ENCODE results near the gene SLC10A4. TPM values are rescaled to one million over a fixed set of nuclear protein-coding genes. Genes with fewer than 3 reads are reported as not detected.

SLC10A4 gene
- not detected in 2 replicates for total RNA-seq

GRCh38 chr4:48483006-48483776 is at the start of gene SLC10A4:
Gene SLC10A4, plus strand, starts transcription at chr4:48483343. Its CDS starts 219 bp downstream, at chr4:48483562.

GRCh38 chr4:48490012-48490679 is 7.0 kb downstream of the SLC10A4 start, which contains the start of gene ZAR1:
Gene ZAR1, plus strand, starts transcription at chr4:48490252. Its CDS starts 40 bp downstream, at chr4:48490292.

Other genes with a start within 250 kb of the SLC10A4 start
- gene TEC, start 213.5 kb upstream of the SLC10A4 start, total RNA-seq, result 0.35 and 0.51 TPM in 2 replicates
- gene SLAIN2, start 141.8 kb upstream of the SLC10A4 start, total RNA-seq, result 15.8 and 60.3 TPM in 2 replicates
- not detected in 2 replicates for gene ZAR1, start 6.9 kb downstream of the SLC10A4 start, total RNA-seq